ENCODE measurements around the gene ERH.
A peak's percentile ranks its signal among the peaks of the same experiment; 100 is the strongest.
"Not testable (repeated sequence)": the region's sequence is repeated elsewhere in the genome, so short reads cannot be mapped to it uniquely, and the experiment has no call there.

Gene ERH

GRCh38 chr14:69398053-69398817, at the start of gene ERH, which contains the start of gene SLC39A9:
Gene ERH (minus strand): TSS chr14:69398299. CDS start chr14:69398233, 66 bp downstream.
Gene SLC39A9 (plus strand): TSS chr14:69398692. CDS start chr14:69399370, 678 bp downstream.
- DNase-seq (ENCODE audit: low spot score) = peak; percentile 91

- DNase-seq (ENCODE audit: low spot score) = no peak
Observed at GRCh38 chr14:69443296-69443805, 45.3 kb upstream of the ERH start.

DNA sequence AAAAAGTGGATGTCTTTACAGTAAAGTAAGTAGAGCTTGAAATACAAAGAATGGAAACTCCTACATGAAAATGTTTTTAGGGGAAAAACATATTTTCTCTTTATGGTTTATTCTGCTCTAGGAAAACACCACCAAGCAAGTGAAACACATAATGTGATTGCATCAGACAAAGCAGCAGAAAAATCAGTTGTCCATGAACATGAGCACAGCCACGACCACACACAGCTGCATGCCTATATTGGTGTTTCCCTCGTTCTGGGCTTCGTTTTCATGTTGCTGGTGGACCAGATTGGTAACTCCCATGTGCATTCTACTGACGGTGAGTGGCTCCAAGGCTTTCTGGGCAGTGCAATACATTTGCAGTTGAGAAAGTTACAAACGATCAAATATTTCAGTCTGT, 43.8 kb upstream of the ERH start:
- no peak for DNase-seq (ENCODE audit: low spot score)

- no peak for DNase-seq (ENCODE audit: low spot score)
Observed at GRCh38 chr14:69439521-69440270, 41.6 kb upstream of the ERH start.

DNA sequence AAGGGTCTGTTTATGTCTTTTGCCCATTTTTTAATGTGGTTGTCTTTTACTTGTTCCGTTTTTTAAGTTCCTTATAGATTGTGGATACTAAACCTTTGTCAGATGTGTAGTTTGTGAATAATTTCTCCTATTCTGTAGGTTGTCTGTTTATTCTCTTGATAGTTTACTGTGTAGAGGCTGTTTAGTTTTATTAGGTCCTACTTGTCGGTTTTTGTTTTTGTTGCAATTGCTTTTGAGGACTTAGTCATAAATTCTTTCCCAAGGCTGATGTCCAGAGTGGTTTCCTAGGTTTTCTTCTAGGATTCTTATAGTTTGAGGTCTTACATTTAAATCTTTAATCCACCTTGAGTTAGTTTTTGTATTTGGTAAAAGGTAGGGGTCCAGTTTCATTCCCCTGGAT, 34.3 kb upstream of the ERH start:
- DNase-seq (ENCODE audit: low spot score) = no peak

DNA sequence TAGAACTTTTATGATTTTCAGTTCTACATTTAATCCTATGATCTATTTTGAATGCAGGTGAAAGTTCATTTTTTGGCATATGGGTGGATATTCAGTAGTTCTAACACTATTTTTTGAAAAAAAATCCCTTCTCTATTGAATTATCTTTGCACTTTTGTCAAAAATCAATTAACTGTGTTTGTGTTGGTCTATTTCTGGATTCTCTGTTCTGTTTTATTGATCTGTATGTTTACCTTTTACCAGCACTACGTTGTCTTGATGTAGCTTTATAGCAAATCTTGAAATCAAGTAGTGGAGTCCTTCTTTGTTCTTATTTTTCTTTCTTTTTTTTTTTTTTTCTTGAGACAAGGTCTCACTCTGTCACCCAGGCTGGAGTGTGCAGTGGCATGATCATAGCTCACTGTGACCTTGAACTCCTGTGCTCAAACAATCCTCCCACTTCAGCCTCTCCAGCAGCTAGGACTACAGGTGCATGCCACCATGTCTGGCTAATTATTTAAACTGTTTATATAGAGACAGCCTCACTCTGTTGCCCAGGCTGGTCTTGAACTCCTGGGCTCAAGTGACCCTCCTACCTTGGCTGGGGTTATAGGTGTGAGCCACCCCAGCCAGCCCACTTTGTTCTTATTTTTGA, 32.3 kb upstream of the ERH start:
- no peak for DNase-seq (ENCODE audit: low spot score)

DNA sequence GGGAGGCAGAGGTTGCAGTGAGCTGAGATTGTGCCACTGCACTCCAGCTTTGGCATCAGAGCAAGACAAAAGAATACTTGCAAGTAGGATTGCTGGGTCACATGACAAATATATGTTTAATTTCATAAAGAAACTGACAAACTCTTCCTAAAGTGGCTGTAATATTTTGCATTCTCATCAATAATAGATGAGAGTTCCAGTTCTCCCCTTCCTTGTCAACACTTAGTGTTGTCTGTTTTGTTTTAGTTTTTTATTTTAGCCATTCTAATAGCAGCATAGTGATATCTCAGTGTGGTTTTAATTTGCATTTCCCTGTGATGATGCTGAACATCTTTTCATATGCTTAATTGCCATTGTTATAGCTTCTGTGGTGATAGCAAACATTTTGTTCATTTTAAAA, 31.5 kb upstream of the ERH start:
- DNase-seq (ENCODE audit: low spot score) = no peak

DNA sequence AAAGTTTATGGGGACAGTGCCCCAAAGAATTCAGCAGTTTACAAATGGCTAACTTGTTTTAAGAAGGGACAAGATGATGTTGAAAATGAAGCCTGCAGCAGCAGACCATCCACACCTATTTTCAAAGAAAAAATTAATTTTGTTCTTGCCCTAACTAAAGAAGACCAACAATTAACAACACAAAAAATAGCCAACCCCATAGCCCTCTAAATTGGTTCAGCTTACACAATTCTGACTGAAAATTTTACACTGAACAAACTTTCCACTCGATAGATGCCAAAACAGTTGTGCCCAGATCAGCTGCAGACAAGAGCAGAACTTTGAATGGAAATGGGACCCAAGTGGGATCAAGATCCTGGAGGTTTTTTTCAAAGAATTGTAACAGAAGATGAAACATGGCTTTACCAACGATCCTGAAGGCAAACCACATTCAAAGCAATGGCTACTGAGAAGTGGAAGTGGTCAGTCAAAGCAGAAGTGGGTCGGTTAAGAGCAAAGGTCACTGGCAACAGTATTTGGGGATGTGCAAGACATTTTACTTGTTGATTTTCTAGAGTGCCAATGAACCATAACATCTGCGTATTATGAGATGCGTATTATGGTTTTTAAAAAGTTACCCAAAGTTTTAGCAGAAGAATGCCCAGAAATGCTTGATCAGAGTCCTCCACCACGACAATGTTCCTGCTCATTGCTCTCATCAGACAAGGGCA, 30.3 kb upstream of the ERH start:
- DNase-seq (ENCODE audit: low spot score) = no peak

DNA sequence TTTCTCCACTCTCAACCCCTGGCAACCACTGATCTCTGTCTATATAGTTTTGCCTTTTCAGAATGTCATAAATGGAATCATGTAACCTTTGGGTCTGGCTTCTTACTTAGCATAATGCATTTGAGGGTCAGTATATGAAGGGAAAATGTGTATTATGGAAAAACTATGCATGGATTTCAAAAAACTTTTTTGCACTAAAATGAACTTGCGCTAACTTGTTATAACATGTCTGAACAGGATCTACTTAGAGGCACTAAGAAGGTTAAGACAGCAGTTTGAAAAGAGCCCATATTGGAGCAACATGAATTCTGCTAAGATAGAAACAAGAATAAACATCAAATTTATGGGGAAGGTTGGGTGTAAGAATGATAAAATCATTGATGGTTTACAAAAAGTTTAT, 29.5 kb upstream of the ERH start:
- no peak for DNase-seq (ENCODE audit: low spot score)

DNA sequence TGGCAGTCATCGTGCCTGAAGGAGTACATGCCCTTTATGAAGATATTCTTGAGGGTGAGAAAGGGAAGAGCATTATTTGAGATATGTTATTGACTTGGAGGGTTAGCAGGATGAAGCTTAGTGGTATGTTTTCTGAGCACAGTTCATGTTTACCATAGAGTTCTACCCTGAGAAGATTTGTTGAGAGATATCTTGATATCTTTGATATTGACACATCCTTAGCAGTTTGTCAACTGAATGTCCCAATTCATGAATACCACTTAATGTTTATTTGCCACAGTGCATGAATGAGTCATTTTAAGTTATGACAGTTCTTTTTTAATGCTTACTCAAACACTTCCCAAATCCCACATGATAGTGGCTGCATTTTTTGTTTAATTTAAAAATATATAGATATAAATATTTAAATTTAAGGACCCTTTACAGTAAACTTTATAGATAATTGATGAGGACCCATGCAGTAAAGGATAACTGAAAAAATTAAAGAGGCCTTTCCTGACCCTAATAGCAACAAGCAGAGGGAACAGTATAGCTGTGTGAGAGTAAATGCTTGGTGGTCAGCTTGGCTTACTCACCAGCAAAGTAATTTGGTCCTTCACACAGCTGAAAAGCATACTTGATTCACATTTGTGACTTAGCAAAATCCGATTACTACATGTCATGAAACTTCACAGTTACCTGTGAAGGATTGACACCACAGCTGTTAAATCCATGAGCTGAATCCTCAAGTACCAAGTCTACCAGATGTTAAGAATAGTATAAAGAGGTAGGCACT, 26.2 kb upstream of the ERH start:
- DNase-seq (ENCODE audit: low spot score) = peak; percentile 26

GRCh38 chr14:69423279-69423678, 25.2 kb upstream of the ERH start:
- peak; percentile 17 for DNase-seq (ENCODE audit: low spot score)

GRCh38 chr14:69416087-69416486, 18.0 kb upstream of the ERH start:
- DNase-seq (ENCODE audit: low spot score) = not testable (repeated sequence)

DNA sequence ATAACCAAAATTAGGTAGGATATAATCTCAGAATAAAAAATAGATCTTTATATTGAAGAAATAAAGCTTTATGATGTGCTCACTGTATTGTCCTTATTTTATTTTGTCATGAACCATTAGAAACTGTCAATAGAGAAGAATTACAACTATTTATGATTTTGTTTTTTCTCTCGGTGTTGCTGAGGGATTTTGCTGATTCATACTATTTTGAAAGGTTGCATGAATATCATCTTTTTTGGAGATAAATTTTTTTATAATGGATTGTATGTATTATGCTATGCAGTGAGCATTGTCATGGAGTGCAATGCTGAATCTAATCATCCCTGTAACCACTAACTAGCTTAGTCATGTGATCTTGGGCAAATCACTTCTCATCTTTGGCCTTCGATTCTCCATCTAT, 15.4 kb upstream of the ERH start:
- DNase-seq (ENCODE audit: low spot score) = no peak

- DNase-seq (ENCODE audit: low spot score) = no peak
Observed at GRCh38 chr14:69408331-69408960, 10.3 kb upstream of the ERH start.

DNA sequence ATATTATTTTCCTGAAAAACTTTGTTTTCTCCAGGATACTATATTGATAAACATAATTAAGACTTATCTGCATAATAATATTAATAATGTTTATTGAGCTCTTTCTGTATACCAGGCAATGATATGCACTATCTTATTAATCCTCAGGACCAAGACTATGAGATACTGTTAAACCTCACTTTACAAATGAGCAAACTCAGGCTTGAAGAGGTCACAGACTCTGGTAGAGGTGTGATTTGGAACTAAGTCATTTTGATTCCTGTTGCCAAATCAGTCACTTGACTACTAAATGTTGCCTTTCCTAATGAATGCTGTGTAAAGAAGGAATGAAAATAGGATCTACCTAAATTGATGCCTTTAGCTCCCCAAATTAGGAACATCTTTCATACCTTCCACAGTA, 7.7 kb upstream of the ERH start:
- no peak for DNase-seq (ENCODE audit: low spot score)

GRCh38 chr14:69404883-69405282, 6.8 kb upstream of the ERH start:
- no peak for DNase-seq (ENCODE audit: low spot score)

DNA sequence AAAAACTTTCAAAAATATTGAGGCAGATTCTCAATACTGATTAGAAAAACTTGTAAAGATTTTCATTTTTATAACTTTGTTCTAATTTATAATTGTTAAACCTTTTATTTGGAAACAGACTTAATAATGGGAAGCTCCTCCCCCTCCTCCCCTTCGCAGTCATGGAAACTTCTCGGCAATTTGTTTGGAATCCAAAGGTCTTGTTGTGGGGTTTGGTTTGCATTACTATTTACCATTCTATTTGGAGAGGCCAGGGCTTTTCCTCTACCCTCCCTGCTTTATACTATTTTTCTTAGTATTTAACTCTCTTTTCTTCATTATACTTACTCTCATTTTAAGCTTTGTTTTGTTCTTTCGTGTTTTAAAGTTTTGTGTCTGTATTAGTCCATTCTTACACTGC, 6.4 kb upstream of the ERH start:
- no peak for DNase-seq (ENCODE audit: low spot score)

DNA sequence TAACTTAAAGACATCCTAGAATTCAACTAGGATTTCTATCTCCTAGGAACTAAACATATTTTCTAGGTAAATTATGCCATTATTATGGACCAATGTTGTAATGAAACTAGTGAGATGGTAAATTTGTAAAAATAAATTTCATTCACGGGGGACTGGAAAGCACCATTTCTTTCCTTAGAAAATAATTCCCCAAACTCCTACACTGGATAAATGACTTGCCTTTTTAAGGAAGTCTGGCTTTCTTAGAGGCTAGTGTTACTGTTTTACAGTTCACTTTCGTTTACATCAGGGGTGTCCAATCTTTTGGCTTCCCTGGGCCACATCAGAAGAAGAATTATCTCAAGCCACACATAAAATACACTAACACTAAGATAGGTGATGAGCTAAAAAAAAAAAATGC, 3.7 kb upstream of the ERH start:
- DNase-seq (ENCODE audit: low spot score) = no peak

DNA sequence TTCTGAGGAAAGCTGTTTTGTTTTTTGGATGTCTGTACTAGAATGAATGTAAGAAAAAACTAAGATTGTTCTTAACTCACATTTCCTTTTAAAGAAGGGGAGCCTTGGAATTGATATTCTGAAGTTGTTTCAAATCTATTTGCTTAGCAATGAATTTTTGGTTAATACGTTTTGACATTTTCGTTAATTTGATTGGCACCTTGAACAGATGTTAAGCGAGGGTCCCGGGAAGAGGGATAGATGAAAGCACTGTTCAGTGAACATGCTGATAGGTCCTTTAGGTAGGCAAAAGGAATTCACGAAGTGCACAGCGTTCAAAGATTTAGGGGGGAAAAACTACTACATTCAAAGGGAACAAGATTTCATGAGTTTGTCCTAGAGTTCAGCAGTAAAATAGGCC, 2.1 kb upstream of the ERH start:
- DNase-seq (ENCODE audit: low spot score) = no peak

DNA sequence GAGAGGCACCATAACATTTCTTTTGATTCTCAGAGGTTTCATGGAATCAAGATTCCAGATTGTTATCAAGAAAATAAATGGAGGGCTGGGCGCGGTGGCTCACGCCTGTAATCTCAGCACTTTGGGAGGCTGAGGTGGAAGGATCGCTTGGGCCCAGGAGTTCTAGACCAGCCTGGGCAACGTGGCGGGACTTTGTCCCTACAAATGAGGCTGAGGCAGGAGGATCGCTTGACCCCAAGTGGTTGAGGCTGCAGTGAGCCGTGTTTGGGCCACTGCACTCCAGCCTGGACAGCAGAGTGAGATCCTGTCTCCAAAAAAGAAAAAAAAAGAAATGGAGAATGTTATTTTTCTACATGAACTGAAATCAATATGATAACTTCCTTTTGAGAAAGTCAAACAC, 1.7 kb upstream of the ERH start:
- DNase-seq (ENCODE audit: low spot score) = no peak

DNA sequence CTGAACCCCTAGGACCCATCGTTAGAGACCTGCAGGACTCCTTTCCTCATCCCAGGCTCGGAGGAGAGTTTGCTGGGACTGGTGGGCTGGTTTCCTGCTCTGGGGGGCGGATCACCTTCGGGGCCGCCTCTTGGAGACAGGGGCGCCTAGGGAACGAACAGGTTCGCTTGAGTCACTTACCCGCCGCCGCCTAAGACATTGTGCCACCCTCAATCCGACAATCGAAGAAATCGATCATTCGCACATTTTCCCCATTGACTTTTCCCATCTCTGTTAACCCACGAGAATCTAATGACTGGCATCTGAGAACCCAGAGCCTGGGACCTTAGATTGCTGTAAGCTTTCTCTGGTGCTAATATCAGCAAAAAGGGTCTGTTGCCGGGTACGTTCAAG, 715 bp upstream of the ERH start:
- DNase-seq (ENCODE audit: low spot score) = no peak
